ENCODE data around the gene CAPG. TPM values are rescaled to one million over a fixed set of nuclear protein-coding genes. Genes with fewer than 3 reads are reported as not detected.

The CAPG gene
- total RNA-seq, 1 donor from 2014 or later = 3.5 TPM

DNA sequence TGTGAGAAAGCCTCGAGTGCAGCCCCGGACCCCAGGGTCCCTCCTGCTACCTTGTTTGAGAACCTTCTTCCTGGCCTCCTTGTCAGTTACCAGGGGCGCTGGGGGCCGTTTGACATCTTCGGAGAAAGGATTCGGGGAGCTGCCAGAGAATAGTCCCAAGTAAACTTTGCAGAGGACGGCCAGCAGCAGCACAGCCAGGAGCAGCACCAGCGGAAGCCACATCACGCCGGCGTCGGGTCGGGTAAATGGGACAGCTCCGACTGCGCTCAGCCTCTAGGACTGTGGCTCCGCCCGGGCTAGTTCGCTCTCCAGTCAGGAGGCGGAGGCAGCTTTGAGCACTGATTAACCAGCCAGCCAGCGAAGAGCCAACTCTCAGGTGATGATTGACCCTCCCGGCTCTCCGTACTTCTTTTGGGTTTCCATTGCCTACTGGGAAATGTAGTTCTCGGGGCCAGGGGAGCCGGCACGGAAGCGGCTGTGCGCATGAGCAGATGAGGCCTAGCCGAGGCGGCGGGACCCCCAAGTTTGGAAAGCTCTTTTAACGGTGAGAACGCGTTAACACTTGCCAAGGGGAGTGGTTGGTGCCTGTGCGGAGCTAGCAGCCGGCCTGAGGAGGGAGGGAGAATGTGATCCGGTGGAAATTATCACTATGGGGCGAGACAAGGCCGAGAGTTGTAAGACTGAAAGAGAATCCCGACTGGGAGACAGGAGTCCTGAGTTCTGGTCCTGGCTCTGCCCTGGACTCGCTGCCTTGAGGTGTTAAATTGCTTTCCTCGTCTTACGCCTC, 55.7 kb downstream of the CAPG start, which contains the start of the genes ELMOD3 and RETSAT:
Gene ELMOD3 (plus strand): TSS at position 484 of the 787 bp plus-strand sequence. CDS start 2,430 bp downstream, outside the sequence.
Gene RETSAT (minus strand): TSS at position 243 of the 787 bp plus-strand sequence. CDS start 21 bp downstream, at position 222.
- H3K27ac ChIP-seq (replicated peaks) = peak within 1 kb of the TSS; percentile 92
- peaks cover 56% of the 10 kb centered on the region for H3K4me1 ChIP-seq
- peak within 1 kb of the TSS; percentile 79 for H3K4me3 ChIP-seq
- no peaks in the 10 kb centered on the region for H3K27me3 ChIP-seq (ENCODE audit: low read depth)
- DNase-seq = peak; percentile 95
- no peaks in the 10 kb centered on the region for H3K9me3 ChIP-seq (replicated peaks)
- TF ChIP-seq, protein P1, sequence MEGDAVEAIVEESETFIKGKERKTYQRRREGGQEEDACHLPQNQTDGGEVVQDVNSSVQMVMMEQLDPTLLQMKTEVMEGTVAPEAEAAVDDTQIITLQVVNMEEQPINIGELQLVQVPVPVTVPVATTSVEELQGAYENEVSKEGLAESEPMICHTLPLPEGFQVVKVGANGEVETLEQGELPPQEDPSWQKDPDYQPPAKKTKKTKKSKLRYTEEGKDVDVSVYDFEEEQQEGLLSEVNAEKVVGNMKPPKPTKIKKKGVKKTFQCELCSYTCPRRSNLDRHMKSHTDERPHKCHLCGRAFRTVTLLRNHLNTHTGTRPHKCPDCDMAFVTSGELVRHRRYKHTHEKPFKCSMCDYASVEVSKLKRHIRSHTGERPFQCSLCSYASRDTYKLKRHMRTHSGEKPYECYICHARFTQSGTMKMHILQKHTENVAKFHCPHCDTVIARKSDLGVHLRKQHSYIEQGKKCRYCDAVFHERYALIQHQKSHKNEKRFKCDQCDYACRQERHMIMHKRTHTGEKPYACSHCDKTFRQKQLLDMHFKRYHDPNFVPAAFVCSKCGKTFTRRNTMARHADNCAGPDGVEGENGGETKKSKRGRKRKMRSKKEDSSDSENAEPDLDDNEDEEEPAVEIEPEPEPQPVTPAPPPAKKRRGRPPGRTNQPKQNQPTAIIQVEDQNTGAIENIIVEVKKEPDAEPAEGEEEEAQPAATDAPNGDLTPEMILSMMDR (IDR thresholded peaks at IDR 0.05; ENCODE audit: borderline replicate concordance) = peak; percentile 9
- intact Hi-C loops (cut with micrococcal nuclease) = no loop called here
- H3K36me3 ChIP-seq = peaks cover 55% of the 10 kb centered on the region

DNA sequence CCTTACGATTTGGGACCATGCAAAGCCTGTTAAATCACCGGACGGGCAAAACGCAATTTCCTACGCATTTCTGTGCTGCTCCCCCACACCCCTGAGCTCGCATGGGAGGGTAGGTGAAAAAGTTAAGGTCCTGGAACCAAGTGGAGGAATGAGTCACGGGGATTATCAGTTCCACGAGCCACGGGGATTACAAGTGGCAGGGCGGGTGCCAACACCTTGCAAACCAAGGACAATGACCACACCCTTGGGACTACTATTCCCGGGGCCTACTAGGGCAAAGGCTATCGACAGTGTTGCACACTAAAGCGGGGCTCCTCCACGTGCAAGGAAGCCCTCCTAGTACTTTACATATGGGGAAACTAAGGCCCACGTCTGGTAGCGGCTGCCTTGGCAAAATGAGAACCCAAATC, 56.3 kb downstream of the CAPG start:
- TF ChIP-seq, protein P1 (IDR thresholded peaks at IDR 0.05; ENCODE audit: borderline replicate concordance) = no peak
- Histone ChIP-seq H3K9me3 (replicated peaks) (no peaks in the 10 kb centered on the region), H3K4me1 (peaks cover 56% of the 10 kb centered on the region), H3K36me3 (peaks cover 55% of the 10 kb centered on the region), H3K27ac (replicated peaks) (peak overlapping the region; percentile 92), H3K4me3 (peak overlapping the region; percentile 79), H3K27me3 (ENCODE audit: low read depth) (no peaks in the 10 kb centered on the region)
- intact Hi-C loops (cut with micrococcal nuclease) = no loop called here
- peak; percentile 53 for DNase-seq

DNA sequence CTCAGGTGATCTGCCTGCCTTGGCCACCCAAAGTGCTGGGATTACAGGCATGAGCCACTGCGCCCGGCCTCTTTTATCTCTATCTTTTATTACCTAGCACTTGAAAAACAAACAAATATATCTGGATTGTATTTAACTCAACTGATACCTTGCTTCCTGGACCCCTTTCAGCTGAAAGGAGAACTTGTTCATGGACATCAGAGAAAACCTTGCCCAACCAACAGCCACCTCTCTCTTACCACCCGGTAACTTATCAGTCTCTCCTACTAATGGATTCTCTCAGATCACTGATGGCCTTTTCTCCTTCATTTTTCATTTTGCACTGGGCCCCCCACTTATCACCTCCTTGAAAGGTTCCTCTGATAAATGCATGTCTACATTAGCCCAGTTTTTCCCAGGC, 62.6 kb downstream of the CAPG start:
- Histone ChIP-seq H3K4me3 (no peak overlapping the region), H3K4me1 (peaks cover 6% of the 10 kb centered on the region), H3K36me3 (peaks cover 82% of the 10 kb centered on the region), H3K9me3 (replicated peaks) (no peaks in the 10 kb centered on the region), H3K27me3 (ENCODE audit: low read depth) (no peaks in the 10 kb centered on the region), H3K27ac (replicated peaks) (no peak overlapping the region)
- no peak for DNase-seq
- intact Hi-C loops (cut with micrococcal nuclease) = no loop called here
- TF ChIP-seq, protein P1 (IDR thresholded peaks at IDR 0.05; ENCODE audit: borderline replicate concordance) = no peak

Other genes with a start within 250 kb of the CAPG start
- 71.5 TPM for gene TGOLN2, start 82.4 kb downstream of the CAPG start, total RNA-seq
- 39.4 TPM for gene RETSAT, start 55.8 kb downstream of the CAPG start, total RNA-seq
- 10.6 TPM for gene ELMOD3, start 55.6 kb downstream of the CAPG start, total RNA-seq
- not detected for gene SH2D6, start 8.3 kb upstream of the CAPG start, total RNA-seq
- 145 TPM for gene MAT2A, start 128.8 kb upstream of the CAPG start, total RNA-seq
- 25.5 TPM for gene GGCX, start 151.1 kb upstream of the CAPG start, total RNA-seq
- 15.5 TPM for gene VAMP8, start 167.2 kb upstream of the CAPG start, total RNA-seq
- 47.3 TPM for gene VAMP5, start 174.1 kb upstream of the CAPG start, total RNA-seq
- 89.2 TPM for gene RNF181, start 185.4 kb upstream of the CAPG start, total RNA-seq
- 10.1 TPM for gene TMEM150A, start 192.3 kb upstream of the CAPG start, total RNA-seq
- 25.1 TPM for gene C2orf68, start 201.7 kb upstream of the CAPG start, total RNA-seq
- gene USP39, start 205.8 kb upstream of the CAPG start, total RNA-seq = 32.1 TPM

Measured in left ventricle myocardium inferior (tissue), 1 donor.